HepG2 (cell line): ENCODE data around the gene FBLIM1. TPM values are rescaled to one million over a fixed set of nuclear protein-coding genes. Genes with fewer than 3 reads are reported as not detected.
A peak's percentile ranks its signal among the peaks of the same experiment; 100 is the strongest.

ENCODE experiments used
- ATAC-seq: fragments of 200-7000 bp; cut with Tn5 transposase; 3 replicates; pipeline ENCODE4 v1.9.1; 2020; ENCODE audit warnings: mild to moderate bottlenecking, moderate library complexity
- BruUV-seq: library from RNA; stranded (reverse); fragments of 400-500 nt; replicated peaks from 2 replicates; lab custom pipeline; 2021; lab: Mats Ljungman, UMichigan
- CTCF ChIA-PET: fragments of 300-600 bp; formaldehyde crosslinking; extraction: SDS; loops from one replicate; lab custom pipeline; 2021; ENCODE audit warnings: low total read pairs, inconsistent platforms, low intra/inter-chr PET ratio; lab: Yijun Ruan, JAX
- POLR2A ChIA-PET: fragments of 350-600 bp; sonication (Branson Sonifier 250); formaldehyde crosslinking; loops from one replicate; lab custom pipeline; 2020; ENCODE audit warnings: antibody characterized with exemption, inconsistent platforms; lab: Yijun Ruan, JAX
- DNase-seq: peaks from one replicate; pipeline ENCODE4 v3.0.0-alpha.2; 2015; ENCODE audit warnings: low spot score
- FAIRE-seq: peaks from 3 replicates; lab custom pipeline; 2011; peaks lifted over from hg19 to GRCh38; lab: Jason Lieb, UNC
- H2AFZ ChIP-seq: one replicate; pipeline ENCODE4 v1.6.1; 2011; ENCODE audit warnings: low read length, inconsistent platforms
- H3K27ac ChIP-seq: fragments of 300-600 bp; 3 replicates; pipeline ENCODE4 v1.8.0; 2011; ENCODE audit warnings: mixed run types, mild to moderate bottlenecking, mixed read lengths, low read length, inconsistent platforms; ENCODE audit not compliant: insufficient read depth; ENCODE audit errors: extremely low read length
- H3K27me3 ChIP-seq, 2 experiments: fragments of 200-600 bp in 1 of 2; 2 replicates in 1 of 2; 3 replicates in 1 of 2; pipeline versions ENCODE4 v1.6.0 to v1.8.0; 2011; ENCODE audit warnings: low read length in 2 of 2, mild to moderate bottlenecking in 2 of 2, moderate library complexity in 2 of 2, inconsistent platforms in 1 of 2; ENCODE audit not compliant: insufficient read depth in 2 of 2, control insufficient read depth in 1 of 2
- H3K36me3 ChIP-seq, 2 experiments: fragments of 200-600 bp in 1 of 2; replicated peaks in 1 of 2; 2 replicates in 1 of 2; 3 replicates in 1 of 2; pipeline versions ENCODE4 v1.5.1 to v1.8.0; 2011; ENCODE audit warnings: low read length in 2 of 2, inconsistent platforms in 1 of 2; ENCODE audit not compliant: insufficient read depth in 2 of 2, control insufficient read depth in 1 of 2
- H3K4me1 ChIP-seq: 2 replicates; pipeline ENCODE4 v1.5.1; 2012; ENCODE audit warnings: low read length, inconsistent platforms; ENCODE audit not compliant: insufficient read depth
- H3K4me2 ChIP-seq: 2 replicates; pipeline ENCODE4 v1.6.0; 2011; ENCODE audit warnings: low read depth, low read length, inconsistent platforms
- H3K4me3 ChIP-seq, 3 experiments: fragments of 200-600 bp in 1 of 3; sonication (generic), shearing (Covaris generic) in 1 of 3; replicated peaks in 1 of 3; 2 replicates each; pipeline ENCODE4 v1.5.1; 2011 to 2016; ENCODE audit warnings: low read length in 3 of 3, inconsistent platforms in 2 of 3, low read depth in 2 of 3, mild to moderate bottlenecking in 2 of 3, control low read depth in 1 of 3, mixed read lengths in 1 of 3; ENCODE audit not compliant: insufficient read depth in 1 of 3
- H3K79me2 ChIP-seq: one replicate; pipeline ENCODE4 v1.6.1; 2011; ENCODE audit warnings: low read length, inconsistent platforms; ENCODE audit not compliant: insufficient read depth
- H3K9ac ChIP-seq: 2 replicates; pipeline ENCODE4 v1.6.0; 2011; ENCODE audit warnings: mild to moderate bottlenecking, low read depth, low read length, inconsistent platforms; ENCODE audit not compliant: insufficient read depth
- H3K9me3 ChIP-seq: 2 replicates; pipeline ENCODE4 v1.5.1; 2012; ENCODE audit warnings: mild to moderate bottlenecking, low read length
- H4K20me1 ChIP-seq: 2 replicates; pipeline ENCODE4 v1.6.0; 2011; ENCODE audit warnings: inconsistent platforms, mild to moderate bottlenecking, low read length, moderate library complexity; ENCODE audit not compliant: insufficient read depth
- ELF3 ChIP-seq: IDR thresholded peaks from 2 replicates; pipeline ENCODE4 v1.6.1; 2016; ENCODE audit warnings: missing genetic modification reagents, missing compliant biosample characterization
- FOXC1 ChIP-seq: sonication (generic); formaldehyde crosslinking; IDR thresholded peaks from 2 replicates; pipeline ENCODE4 v1.8.0; 2022; ENCODE audit warnings: mild to moderate bottlenecking, missing genetic modification reagents, borderline replicate concordance
- MEIS1 ChIP-seq: sonication (generic); formaldehyde crosslinking; IDR thresholded peaks from 2 replicates; pipeline ENCODE4 v1.9.0; 2021; ENCODE audit warnings: mild to moderate bottlenecking, missing genetic modification reagents, moderate library complexity, borderline replicate concordance
- NFKB2 ChIP-seq: sonication (generic); formaldehyde crosslinking; IDR thresholded peaks from 2 replicates; pipeline ENCODE4 v1.4.0; 2020; ENCODE audit warnings: missing genetic modification reagents, borderline replicate concordance
- PATZ1 ChIP-seq: sonication (generic); formaldehyde crosslinking; IDR thresholded peaks from 2 replicates; pipeline ENCODE4 v1.4.0; 2020; ENCODE audit warnings: missing genetic modification reagents
- PCBP1 ChIP-seq: fragments of 200-400 bp; formaldehyde crosslinking; IDR thresholded peaks from 2 replicates; pipeline ENCODE4 v1.6.1; 2017; ENCODE audit warnings: mild to moderate bottlenecking, low read depth, low read length, borderline replicate concordance
- RARA ChIP-seq: IDR thresholded peaks from 2 replicates; pipeline ENCODE4 v1.6.1; 2016; ENCODE audit warnings: missing genetic modification reagents, missing compliant biosample characterization
- SRSF1 ChIP-seq: fragments of 200-400 bp; formaldehyde crosslinking; optimal IDR thresholded peaks from 2 replicates; pipeline ENCODE3; 2017; ENCODE audit warnings: mild to moderate bottlenecking, low read depth, low read length, moderate library complexity
- TBL1XR1 ChIP-seq: fragments of 150-350 bp; IDR thresholded peaks from 2 replicates; pipeline ENCODE4 v1.6.1; 2014; ENCODE audit warnings: borderline replicate concordance, low read length; ENCODE audit not compliant: partially characterized antibody
- UBTF ChIP-seq: sonication (generic); formaldehyde crosslinking; IDR thresholded peaks from 2 replicates; pipeline ENCODE4 v1.4.0; 2020; ENCODE audit warnings: mild to moderate bottlenecking, missing genetic modification reagents
- ZFP91 ChIP-seq: sonication (generic); formaldehyde crosslinking; IDR thresholded peaks from 2 replicates; pipeline ENCODE4 v1.9.0; 2022; ENCODE audit warnings: missing genetic modification reagents, mild to moderate bottlenecking, borderline replicate concordance
- ZNF740 ChIP-seq: sonication (generic); formaldehyde crosslinking; IDR thresholded peaks from 2 replicates; pipeline ENCODE4 v1.4.0; 2020; ENCODE audit warnings: missing genetic modification reagents
- ZNF749 ChIP-seq: sonication (generic); formaldehyde crosslinking; IDR thresholded peaks from 2 replicates; pipeline ENCODE4 v1.8.0; 2022; ENCODE audit warnings: mild to moderate bottlenecking, missing genetic modification reagents, moderate library complexity, borderline replicate concordance
- ZZZ3 ChIP-seq: sonication (generic); formaldehyde crosslinking; IDR thresholded peaks from 2 replicates; pipeline ENCODE4 v1.4.0; 2020; ENCODE audit warnings: missing genetic modification reagents, mild to moderate bottlenecking, borderline replicate concordance
- WGBS: methylation state at CpG from one replicate; pipeline ENCODE4 v1.1.6; 2017; ENCODE audit warnings: low lambda C conversion rate; 5-methylcytosine and 5-hydroxymethylcytosine counted together
- in situ Hi-C: cut with HindIII; loops from 2 replicates; pipeline ENCODE4 v1.10.0; 2017; ENCODE audit warnings: low pct_unique_long_range_greater_than_20kb; ENCODE audit not compliant: extremely low pct_ligation_motif_present
- intact Hi-C: fragments of 100-400 bp; cut with micrococcal nuclease; formaldehyde crosslinking; loops from one replicate; pipeline ENCODE4 v1.10.0; 2022; ENCODE audit not compliant: unreplicated experiment
- polyA plus RNA-seq, 8 experiments: library from polyadenylated mRNA; depleted of rRNA in 3 of 8; stranded (reverse) in 7 of 8; unstranded in 1 of 8; fragments of >200 nt; fragmentation: Illumina TruSeq in 4 of 8; extraction: Trizol in 4 of 8; gene quantifications; 2 replicates each; pipeline versions ENCODE4 v1.2.1 to v1.2.3, GENCODE V29; 2011 to 2016; ENCODE audit warnings: low read depth in 4 of 8, missing spikeins in 1 of 8, mixed read lengths in 1 of 8; ENCODE audit not compliant: insufficient read depth in 1 of 8
- total RNA-seq, 5 experiments: library from RNA; depleted of rRNA; stranded (reverse); fragments of >200 nt; fragmentation: Illumina TruSeq; extraction: Trizol; gene quantifications; 2 replicates each; pipeline ENCODE4 v1.2.3, GENCODE V29; 2016; ENCODE audit warnings: low read depth in 1 of 5

Gene FBLIM1
- total and polyA plus RNA-seq, 2 of the 13 experiments (the other 11 are each of a cell fraction or from before 2014, with no cell fraction given), result 10.6 to 23.0 TPM

GRCh38 chr1:15757016-15757543 is 1.5 kb upstream of the FBLIM1 start (continued):
- TF ChIP-seq ZZZ3, result no peak
- TF ChIP-seq RARA (CRISPR knock-in tag), result peak; percentile 72
- no peak for TF ChIP-seq TBL1XR1
- TF ChIP-seq FOXC1 (CRISPR knock-in tag), result no peak

- WGBS, result 0% methylated on average over 11 of the region's 24 CpGs
- Histone ChIP-seq H3K9ac (no peak overlapping the region), H3K4me1 (peaks cover 56% of the 10 kb centered on the region), H3K4me2 (peak overlapping the region; percentile 91), H3K27me3 (peaks cover 0 to 18% of the 10 kb centered on the region in 2 experiments; a peak in 3 of 5 replicates), H3K9me3 (no peaks in the 10 kb centered on the region), H3K4me3 (peak overlapping the region; percentile 42 to 82 (median 74); a peak in 5 of 6 replicates), H4K20me1 (no peaks in the 10 kb centered on the region), H2AFZ (no peak overlapping the region), H3K27ac (no peak overlapping the region), H3K36me3 (no peaks in the 10 kb centered on the region), H3K79me2 (peaks cover 2% of the 10 kb centered on the region)
- ATAC-seq (peak; percentile 38), FAIRE-seq (no peak), DNase-seq (no peak)
- intact Hi-C loops, result no loop called here
- in situ Hi-C loops, result no loop called here
- ChIA-PET POLR2A (interaction anchor here (0.6 to 1.5 kb wide), 4 partner anchors 10 to 34 kb away, joined by 3 to 4 read pairs (median 3); no protein-coding TSS in a partner anchor), CTCF (no interaction called here)
- no TSS peak for BruUV-seq
- no peak for TF ChIP-seq ZNF740 (CRISPR knock-in tag)
- TF ChIP-seq PCBP1, result 0 out of 2 replicates have a peak, but pooled peaks have one; percentile 15
- TF ChIP-seq PATZ1 (CRISPR knock-in tag), result peak; percentile 69
- 0 out of 2 replicates have a peak, but pooled peaks have one; percentile 41 for TF ChIP-seq NFKB2 (CRISPR knock-in tag)
- TF ChIP-seq ZNF749 (CRISPR knock-in tag), result no peak
- peak; percentile 27 for TF ChIP-seq SRSF1
- TF ChIP-seq ZFP91 (CRISPR knock-in tag), result peak; percentile 35; the same call in 1 of the 2 replicates
- TF ChIP-seq ELF3 (CRISPR knock-in tag), result no peak
- 0 out of 2 replicates have a peak, but pooled peaks have one; percentile 28 for TF ChIP-seq MEIS1 (CRISPR knock-in tag)
- TF ChIP-seq UBTF (CRISPR knock-in tag), result peak; percentile 30; the same call in 1 of the 2 replicates
These were observed 836 bp upstream of the FBLIM1 start for GRCh38 chr1:15757575-15758342.
